ENCODE results near the gene PCYT2. TPM values are rescaled to one million over a fixed set of nuclear protein-coding genes. Genes with fewer than 3 reads are reported as not detected.

Gene PCYT2
- polyA plus RNA-seq, 4 donors: 13.4 to 47.8 (median 41.3) TPM

DNA sequence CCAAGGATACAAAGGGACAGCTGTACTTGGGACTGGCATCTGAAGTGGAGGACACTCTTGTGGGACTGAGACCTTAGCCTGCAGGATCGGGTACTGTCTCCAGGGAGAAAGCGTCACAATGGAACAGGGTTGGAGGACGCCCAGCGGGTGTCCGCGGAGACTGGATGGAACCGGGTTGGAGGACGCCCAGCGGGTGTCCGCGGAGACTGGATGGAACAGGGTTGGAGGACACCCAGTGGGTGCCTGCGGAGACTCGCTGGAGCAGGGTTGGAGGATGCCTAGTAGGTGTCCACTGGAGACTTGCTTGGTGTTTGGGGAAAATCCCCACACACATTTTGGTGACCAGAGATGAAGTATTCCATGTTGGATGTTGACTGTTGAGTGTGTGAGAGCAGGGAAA lies 36.0 kb upstream of the PCYT2 start, which contains the start of gene MYADML2:
TSS of gene MYADML2 (minus strand) at position 45 of the 400 bp plus-strand sequence. CDS start 5,492 bp downstream, outside the sequence.
- DNase-seq (ENCODE audit: low read depth in 4 of 4, low spot score in 3 of 4): no peak

- DNase-seq (ENCODE audit: low read depth in 4 of 4, low spot score in 3 of 4): no peak
Observed at GRCh38 chr17:81944858-81945257, 33.7 kb upstream of the PCYT2 start.

- no peak for DNase-seq (ENCODE audit: low read depth in 4 of 4, low spot score in 3 of 4)
Observed at GRCh38 chr17:81942167-81942553, 31.0 kb upstream of the PCYT2 start.

- DNase-seq (ENCODE audit: low read depth in 4 of 4, low spot score in 3 of 4): no peak
Observed at GRCh38 chr17:81941484-81942166, 30.4 kb upstream of the PCYT2 start.

DNA sequence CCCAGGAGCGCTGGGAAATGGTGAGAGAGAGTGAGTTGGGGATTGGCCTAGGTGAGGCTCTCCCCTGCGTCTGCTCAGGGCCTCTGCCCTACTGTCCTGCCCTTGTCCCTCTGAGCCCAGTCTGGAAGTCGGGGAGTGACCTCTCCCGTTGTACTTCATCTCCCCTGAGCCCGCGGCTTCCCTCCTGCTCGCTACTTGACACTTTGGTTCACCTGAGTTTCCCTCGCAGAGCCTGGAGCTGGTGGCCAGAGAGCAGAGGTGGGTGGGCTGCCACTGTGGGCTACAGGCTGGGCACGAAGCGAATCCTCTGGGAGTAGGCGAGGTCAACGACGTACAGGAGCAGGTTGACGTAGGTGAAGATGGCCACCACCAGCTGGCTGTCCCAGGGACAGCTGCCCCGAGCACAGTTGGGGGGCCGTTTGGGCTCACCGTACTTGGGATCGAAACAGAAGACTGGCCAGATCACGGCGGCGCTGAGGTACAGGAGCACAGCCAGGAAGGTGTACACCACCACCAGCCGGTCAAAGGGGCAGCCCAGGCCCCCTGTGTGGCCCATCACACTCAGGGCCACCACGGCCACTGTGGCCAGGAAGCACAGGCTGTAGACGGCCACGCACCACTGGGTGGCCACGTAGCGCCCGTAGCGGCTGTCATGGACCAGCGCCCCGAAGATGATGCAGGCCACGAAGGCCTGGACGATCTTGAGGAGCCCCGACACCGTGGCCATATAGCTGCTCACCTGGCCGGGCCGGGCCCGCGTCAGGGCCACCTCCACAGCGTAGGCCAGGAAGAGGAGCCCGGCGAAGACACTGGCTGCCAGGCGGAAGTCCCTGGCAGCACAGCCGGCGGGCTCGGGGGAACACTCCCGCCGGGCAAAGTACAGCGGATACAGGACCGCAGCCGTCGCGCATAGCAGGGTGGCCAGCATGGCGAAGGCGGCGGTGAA lies 29.6 kb upstream of the PCYT2 start:
- no peak for DNase-seq (ENCODE audit: low read depth in 4 of 4, low spot score in 3 of 4)

- no peak for DNase-seq (ENCODE audit: low read depth in 4 of 4, low spot score in 3 of 4)
Observed at GRCh38 chr17:81939881-81940385, 28.7 kb upstream of the PCYT2 start.

GRCh38 chr17:81939218-81939617 lies 28.0 kb upstream of the PCYT2 start:
- no peak for DNase-seq (ENCODE audit: low read depth in 4 of 4, low spot score in 3 of 4)

DNA sequence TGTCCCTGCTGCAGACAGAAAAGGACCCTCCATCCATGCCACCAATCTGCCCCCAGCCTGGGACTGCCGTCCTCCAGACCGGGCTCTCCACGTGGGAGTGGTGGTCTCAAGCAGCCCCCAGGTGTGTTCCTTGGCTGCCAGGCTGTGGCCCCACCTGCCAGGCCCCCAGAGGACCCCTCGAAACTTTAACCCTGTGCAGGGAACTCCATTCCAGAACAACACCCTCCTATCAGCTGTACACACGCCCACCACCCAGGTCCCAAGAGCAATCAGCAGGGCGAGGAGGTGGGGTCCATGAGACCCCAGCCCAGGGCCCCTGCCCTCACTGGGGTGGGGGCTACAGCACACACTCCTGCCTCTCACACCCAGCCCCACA lies 24.5 kb upstream of the PCYT2 start:
- no peak for DNase-seq (ENCODE audit: low read depth in 4 of 4, low spot score in 3 of 4)

DNA sequence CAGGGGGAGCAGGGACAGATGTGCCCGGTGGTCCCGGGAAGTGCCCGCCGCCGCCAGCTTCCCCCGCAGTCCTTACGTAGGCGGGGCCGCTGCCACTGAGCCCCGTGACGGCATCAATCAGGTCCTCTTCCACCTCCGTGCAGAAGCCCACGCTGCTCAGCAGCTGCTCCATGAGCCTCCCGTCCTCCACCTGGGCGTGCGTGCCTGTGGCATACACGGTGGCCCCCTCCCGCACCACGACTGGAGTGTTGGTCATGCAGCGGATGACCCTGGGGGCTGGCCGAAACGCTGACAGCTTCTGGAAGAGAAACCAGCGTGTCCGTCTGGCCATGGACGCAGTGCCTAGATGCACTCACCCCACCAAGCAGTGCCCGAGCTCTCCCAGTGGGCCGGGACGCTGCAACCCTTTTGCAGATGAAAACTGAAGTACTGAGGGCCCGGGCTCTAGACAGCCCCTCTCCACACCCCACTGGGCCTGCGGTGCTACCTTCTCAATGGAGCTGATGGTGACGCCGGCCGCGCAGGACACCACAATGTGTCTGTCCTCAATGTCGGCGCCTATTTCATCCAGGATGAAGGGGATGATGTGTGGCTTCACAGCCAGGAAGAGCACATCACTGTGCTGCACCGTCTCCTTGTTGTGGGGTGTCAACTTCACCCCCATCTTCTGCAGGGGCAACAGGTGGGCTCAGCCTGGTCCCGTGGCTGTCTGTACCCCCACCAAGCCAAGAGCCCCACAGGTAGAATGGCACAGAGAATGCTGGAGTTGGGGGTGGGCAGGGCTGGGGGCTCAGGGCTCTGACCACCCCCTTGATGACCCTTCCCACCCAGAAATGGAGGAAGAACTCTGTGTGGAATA lies 23.9 kb upstream of the PCYT2 start:
- DNase-seq (ENCODE audit: low read depth in 4 of 4, low spot score in 3 of 4): no peak

GRCh38 chr17:81934098-81934757 lies 23.0 kb upstream of the PCYT2 start:
- DNase-seq (ENCODE audit: low read depth in 4 of 4, low spot score in 3 of 4): no peak

DNA sequence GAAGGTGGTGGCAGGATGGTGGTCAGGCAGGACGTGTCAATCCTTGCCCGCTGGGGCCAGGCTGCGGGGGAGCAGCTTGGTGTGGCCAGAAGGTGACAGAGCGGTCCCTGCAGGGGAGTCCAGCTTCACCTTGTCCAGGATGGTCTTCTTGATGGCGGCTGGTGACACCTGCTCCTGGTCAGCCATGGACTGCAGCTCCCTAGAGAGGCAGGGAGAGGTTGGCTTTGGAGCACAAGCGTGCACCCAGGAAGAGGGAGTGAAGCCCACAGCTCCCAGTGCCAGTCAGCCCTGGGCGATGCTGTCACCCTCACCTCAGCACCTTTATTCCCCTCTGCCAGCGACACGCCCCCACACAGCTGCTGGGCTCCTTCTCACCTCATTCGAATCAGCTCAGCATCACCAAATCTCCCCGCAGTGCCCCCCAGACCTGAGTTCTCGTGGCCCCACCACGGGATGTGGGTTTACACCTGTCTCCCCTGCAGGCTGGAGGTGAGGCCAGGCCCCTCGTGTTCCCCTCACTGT lies 22.0 kb upstream of the PCYT2 start:
- no peak for DNase-seq (ENCODE audit: low read depth in 4 of 4, low spot score in 3 of 4)

DNA sequence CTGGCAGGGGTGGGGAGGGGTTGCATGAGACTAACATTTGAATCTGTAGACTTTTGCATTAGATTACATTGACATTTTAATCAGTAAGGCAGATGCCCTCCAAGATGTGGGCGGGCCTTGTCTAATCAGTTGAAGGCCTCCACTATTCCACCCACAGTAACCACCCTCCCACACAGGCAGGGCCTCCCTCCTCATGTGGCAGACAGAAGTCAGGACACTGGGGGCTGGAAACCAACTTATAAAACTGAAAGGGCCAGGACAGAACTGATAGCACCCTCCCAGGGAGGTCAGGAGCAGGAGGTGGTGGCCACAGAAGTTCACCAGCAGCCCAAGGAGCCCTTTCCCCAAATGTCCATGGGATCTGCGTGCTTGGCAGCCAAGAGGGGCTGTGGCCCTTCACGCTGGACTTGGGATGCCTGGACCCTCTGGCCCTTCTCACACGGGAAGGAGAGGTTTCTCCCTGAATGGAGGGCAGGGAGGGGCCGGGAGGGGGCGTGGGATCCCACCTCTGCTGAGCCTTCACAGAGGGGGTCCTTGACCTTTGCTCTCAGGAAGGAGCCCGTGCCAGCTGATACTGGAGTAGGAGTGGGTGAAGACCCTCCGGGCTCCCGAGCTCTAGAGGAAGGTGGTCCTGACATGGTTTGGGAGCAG lies 21.3 kb upstream of the PCYT2 start:
- no peak for DNase-seq (ENCODE audit: low read depth in 4 of 4, low spot score in 3 of 4)

DNA sequence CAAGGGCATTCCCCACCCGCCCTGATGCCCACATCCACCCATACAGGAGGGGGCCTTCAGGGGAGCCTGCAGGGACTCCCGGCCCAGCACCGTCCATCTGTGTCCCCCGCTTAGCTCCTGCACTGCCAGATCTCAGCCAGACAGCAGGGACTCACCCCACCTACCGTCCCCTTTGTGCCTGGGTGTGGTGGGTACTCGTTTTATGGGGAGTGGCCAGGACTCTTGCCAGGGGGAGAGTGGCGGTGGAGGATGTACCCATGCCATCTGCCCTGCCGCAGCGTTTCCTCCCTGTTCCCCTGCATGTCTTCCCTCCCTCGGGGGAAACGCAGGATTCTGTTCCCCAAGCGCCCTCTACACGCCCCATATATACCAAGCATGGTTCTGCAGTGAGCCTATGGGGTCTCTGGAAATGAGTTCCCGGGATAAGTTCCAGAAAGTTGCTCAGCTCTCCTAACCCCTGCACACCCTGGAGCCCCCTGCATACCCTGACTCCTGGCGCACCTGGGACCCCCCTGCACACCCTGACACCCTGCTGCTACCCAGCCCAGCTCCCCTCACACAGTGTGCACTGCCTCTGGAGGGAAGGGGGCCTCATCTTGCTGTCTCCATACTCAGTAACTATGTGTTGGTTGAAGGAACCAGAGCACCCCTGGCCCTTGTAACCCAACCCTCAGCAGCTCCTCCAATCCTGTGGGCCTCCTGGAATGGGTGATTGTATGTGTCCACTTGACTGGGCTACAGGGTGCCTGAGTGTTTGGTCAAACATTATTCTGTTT lies 20.5 kb upstream of the PCYT2 start:
- no peak for DNase-seq (ENCODE audit: low read depth in 4 of 4, low spot score in 3 of 4)

- DNase-seq (ENCODE audit: low read depth in 4 of 4, low spot score in 3 of 4): no peak
Observed at GRCh38 chr17:81931189-81931556, 20.0 kb upstream of the PCYT2 start.

DNA sequence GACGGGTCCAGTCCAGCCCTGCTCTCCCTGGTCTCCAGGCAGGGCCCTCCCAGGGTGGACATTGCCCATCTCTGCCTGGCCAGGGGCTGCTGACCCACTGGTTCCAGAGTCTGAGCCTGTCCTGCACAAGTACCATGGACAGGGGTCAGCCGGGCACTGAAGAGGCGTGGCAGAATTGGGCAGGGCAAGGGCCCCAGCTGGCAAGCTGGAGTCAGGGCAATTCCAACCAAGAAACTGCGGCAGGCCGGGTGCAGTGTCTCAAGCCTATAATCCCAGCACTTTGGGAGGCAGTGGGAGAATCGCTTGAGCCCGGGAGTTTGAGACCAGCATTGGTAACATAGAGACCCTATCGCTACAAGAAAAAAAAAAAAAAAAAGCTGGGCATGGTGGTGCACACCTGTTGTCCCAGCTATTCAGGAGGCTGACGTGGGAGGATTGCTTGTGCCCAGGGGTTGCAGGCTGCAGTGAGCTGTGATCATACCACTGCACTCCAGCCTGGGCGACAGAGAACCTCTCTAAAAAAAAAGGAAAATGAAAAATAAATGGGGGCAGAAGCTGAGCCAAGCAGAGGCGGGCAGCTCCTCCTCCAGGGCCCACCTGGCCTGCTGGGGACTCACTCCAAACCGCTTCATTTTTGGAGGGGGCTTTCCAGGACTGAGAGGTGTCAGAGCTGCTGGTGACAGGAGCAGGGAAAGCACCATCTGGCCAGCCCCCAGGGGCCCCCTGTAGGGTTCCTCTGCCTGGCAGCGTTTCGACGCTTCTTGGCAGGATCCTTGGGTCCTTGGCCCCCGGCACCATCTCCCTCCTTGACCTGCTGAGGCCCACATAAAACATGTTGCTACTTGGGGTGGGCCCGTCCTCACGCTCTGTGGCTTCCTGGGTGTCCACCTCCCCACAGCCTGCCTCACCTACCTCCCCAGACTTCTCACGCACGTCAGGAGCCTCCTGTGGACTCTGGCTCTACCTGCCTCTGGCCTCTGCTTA lies 19.2 kb upstream of the PCYT2 start:
- DNase-seq (ENCODE audit: low read depth in 4 of 4, low spot score in 3 of 4): no peak

- no peak for DNase-seq (ENCODE audit: low read depth in 4 of 4, low spot score in 3 of 4)
Observed at GRCh38 chr17:81929253-81930141, 18.3 kb upstream of the PCYT2 start.

Data from left renal pelvis (tissue), 4 donors.